HepG2 (cell line): ENCODE measurements around the gene ATIC. TPM values are rescaled to one million over a fixed set of nuclear protein-coding genes. Genes with fewer than 3 reads are reported as not detected.
A peak's percentile ranks its signal among the peaks of the same experiment; 100 is the strongest.

Experiments
- CBX2 ChIP-seq, 2 experiments: fragments of 200-600 bp in 1 of 2; sonication (generic); formaldehyde crosslinking in 1 of 2; IDR thresholded peaks; 2 replicates each; pipeline versions ENCODE4 v1.7.0 to v1.8.1; 2018 to 2022; ENCODE audit warnings: low read depth in 2 of 2, low read length in 1 of 2, mild to moderate bottlenecking in 1 of 2, missing genetic modification reagents in 1 of 2
- ELF3 ChIP-seq: IDR thresholded peaks from 2 replicates; pipeline ENCODE4 v1.6.1; 2016; ENCODE audit warnings: missing genetic modification reagents, missing compliant biosample characterization
- ETV6 ChIP-seq: sonication (generic); formaldehyde crosslinking; conservative IDR thresholded peaks from 2 replicates; pipeline ENCODE4 v1.4.0; 2020; ENCODE audit warnings: missing genetic modification reagents
- FOXC1 ChIP-seq: sonication (generic); formaldehyde crosslinking; IDR thresholded peaks from 2 replicates; pipeline ENCODE4 v1.8.0; 2022; ENCODE audit warnings: mild to moderate bottlenecking, missing genetic modification reagents, borderline replicate concordance
- FOXM1 ChIP-seq: sonication (generic); formaldehyde crosslinking; IDR thresholded peaks from 2 replicates; pipeline ENCODE4 v1.5.0; 2020; ENCODE audit warnings: missing genetic modification reagents
- HDAC1 ChIP-seq: sonication (generic); formaldehyde crosslinking; IDR thresholded peaks from 2 replicates; pipeline ENCODE4 v1.5.1; 2020; ENCODE audit warnings: mild to moderate bottlenecking, missing genetic modification reagents
- MAFG ChIP-seq: sonication (generic); formaldehyde crosslinking; IDR thresholded peaks from 2 replicates; pipeline ENCODE4 v1.5.1; 2020; ENCODE audit warnings: mild to moderate bottlenecking, missing genetic modification reagents
- RCOR2 ChIP-seq: IDR thresholded peaks from 2 replicates; pipeline ENCODE4 v1.6.1; 2016; ENCODE audit warnings: missing biosample characterization, missing genetic modification reagents
- SALL2 ChIP-seq: sonication (generic); formaldehyde crosslinking; IDR thresholded peaks from 2 replicates; pipeline ENCODE4 v1.8.1; 2023; ENCODE audit warnings: mild to moderate bottlenecking, missing genetic modification reagents, inconsistent platforms
- SRSF4 ChIP-seq: fragments of 200-400 bp; formaldehyde crosslinking; IDR thresholded peaks from one replicate; pipeline ENCODE4 v1.6.1; 2018; ENCODE audit warnings: mild to moderate bottlenecking, low read depth, low read length, moderate library complexity; ENCODE audit not compliant: poor library complexity, severe bottlenecking
- TMF1 ChIP-seq: sonication (generic); formaldehyde crosslinking; IDR thresholded peaks from 2 replicates; pipeline ENCODE4 v1.8.1; 2022; ENCODE audit warnings: low read depth, missing genetic modification reagents
- ZNF121 ChIP-seq: sonication (generic); formaldehyde crosslinking; IDR thresholded peaks from 2 replicates; pipeline ENCODE4 v1.5.0; 2020; ENCODE audit warnings: mild to moderate bottlenecking, missing genetic modification reagents
- ZNF383 ChIP-seq: sonication (generic); formaldehyde crosslinking; IDR thresholded peaks from 2 replicates; pipeline ENCODE4 v1.4.0; 2020; ENCODE audit warnings: missing genetic modification reagents, mild to moderate bottlenecking, borderline replicate concordance
- ZNF441 ChIP-seq: sonication (generic); formaldehyde crosslinking; IDR thresholded peaks from 2 replicates; pipeline ENCODE4 v1.7.0; 2021; ENCODE audit warnings: missing genetic modification reagents, borderline replicate concordance
- ZNF468 ChIP-seq: sonication (generic); formaldehyde crosslinking; IDR thresholded peaks from 2 replicates; pipeline ENCODE4 v1.8.0; 2022; ENCODE audit warnings: mild to moderate bottlenecking, moderate library complexity, missing genetic modification reagents
- ZNF569 ChIP-seq: sonication (generic); formaldehyde crosslinking; IDR thresholded peaks from 2 replicates; pipeline ENCODE4 v1.5.0; 2020; ENCODE audit warnings: mild to moderate bottlenecking, missing genetic modification reagents, moderate library complexity, borderline replicate concordance
- ZNF747 ChIP-seq: sonication (generic); formaldehyde crosslinking; IDR thresholded peaks from 2 replicates; pipeline ENCODE4 v1.8.1; 2023; ENCODE audit warnings: missing genetic modification reagents, mild to moderate bottlenecking, borderline replicate concordance
- ZSCAN22 ChIP-seq: sonication (generic); formaldehyde crosslinking; IDR thresholded peaks from 2 replicates; pipeline ENCODE4 v1.4.0; 2020; ENCODE audit warnings: mild to moderate bottlenecking, missing genetic modification reagents
- polyA plus RNA-seq, 8 experiments: library from polyadenylated mRNA; depleted of rRNA in 3 of 8; stranded (reverse) in 7 of 8; unstranded in 1 of 8; fragments of >200 nt; fragmentation: Illumina TruSeq in 4 of 8; extraction: Trizol in 4 of 8; gene quantifications; 2 replicates each; pipeline versions ENCODE4 v1.2.1 to v1.2.3, GENCODE V29; 2011 to 2016; ENCODE audit warnings: low read depth in 4 of 8, missing spikeins in 1 of 8, mixed read lengths in 1 of 8; ENCODE audit not compliant: insufficient read depth in 1 of 8
- total RNA-seq, 5 experiments: library from RNA; depleted of rRNA; stranded (reverse); fragments of >200 nt; fragmentation: Illumina TruSeq; extraction: Trizol; gene quantifications; 2 replicates each; pipeline ENCODE4 v1.2.3, GENCODE V29; 2016; ENCODE audit warnings: low read depth in 1 of 5
- TF ChIP-seq, protein P1 (sequence below): sonication (generic); formaldehyde crosslinking; IDR thresholded peaks from 2 replicates; pipeline ENCODE4 v1.5.1; 2020; ENCODE audit warnings: mild to moderate bottlenecking, missing genetic modification reagents, borderline replicate concordance
- TF ChIP-seq, protein P2 (sequence below): sonication (generic); formaldehyde crosslinking; IDR thresholded peaks from 2 replicates; pipeline ENCODE4 v1.5.0; 2020; ENCODE audit warnings: missing genetic modification reagents, mild to moderate bottlenecking, borderline replicate concordance
- TF ChIP-seq, protein P3 (sequence below): sonication (generic); formaldehyde crosslinking; IDR thresholded peaks from 2 replicates; pipeline ENCODE4 v1.5.0; 2020; ENCODE audit warnings: missing genetic modification reagents, mild to moderate bottlenecking, borderline replicate concordance
- TF ChIP-seq, protein P4 (sequence below): sonication (generic); formaldehyde crosslinking; IDR thresholded peaks from 2 replicates; pipeline ENCODE4 v1.8.0; 2022; ENCODE audit warnings: low read depth, missing genetic modification reagents

ATIC gene
- total and polyA plus RNA-seq, 2 of the 13 experiments (the other 11 are each of a cell fraction or from before 2014, with no cell fraction given), result 89.8 to 146 TPM

DNA sequence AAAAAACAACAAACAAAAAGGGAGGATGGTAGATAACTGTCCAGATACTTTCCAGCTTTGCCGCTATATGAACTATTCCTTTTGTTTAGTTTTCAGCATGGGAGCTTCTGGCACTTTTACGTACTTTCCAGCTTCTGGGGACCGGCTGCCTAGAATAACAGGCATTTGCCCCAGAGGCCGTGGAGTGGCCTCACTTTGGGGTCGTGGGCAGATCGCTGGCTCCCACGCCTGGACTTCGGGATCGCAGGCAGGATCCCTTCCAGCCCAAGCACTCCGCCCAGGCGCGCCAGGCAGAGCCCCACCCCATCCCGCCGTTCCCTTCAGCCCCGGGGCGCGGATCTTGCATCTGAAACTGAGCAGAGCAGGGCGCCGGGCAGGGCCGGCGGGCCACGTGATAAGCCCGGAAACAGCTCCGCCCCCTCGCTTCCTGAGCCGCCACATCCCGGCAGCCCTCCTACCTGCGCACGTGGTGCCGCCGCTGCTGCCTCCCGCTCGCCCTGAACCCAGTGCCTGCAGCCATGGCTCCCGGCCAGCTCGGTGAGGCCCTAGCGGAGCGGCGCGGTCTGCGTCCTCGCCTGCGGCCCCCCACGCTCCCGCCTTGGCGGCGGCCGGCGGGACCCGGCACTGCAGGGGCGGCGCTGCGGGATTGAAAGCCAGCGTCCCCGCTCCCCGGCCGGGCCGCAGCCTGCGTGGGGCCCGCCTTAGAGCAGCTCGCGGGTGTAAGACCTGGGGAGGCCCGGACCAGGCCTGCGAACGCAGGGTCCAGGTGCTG lies at the start of gene ATIC (continued):
- peak; percentile 79; the same call in 1 of the 2 replicates for TF ChIP-seq FOXC1 (CRISPR knock-in tag)
- peak; percentile 88 for TF ChIP-seq ZNF468
- TF ChIP-seq RCOR2 (CRISPR knock-in tag), result no peak
- no peak for TF ChIP-seq MAFG (CRISPR knock-in tag)
- peak; percentile 89 for TF ChIP-seq ZSCAN22 (CRISPR knock-in tag)
- peak; percentile 97 for TF ChIP-seq ZNF441
- peak; percentile 67; the same call in 1 of the 2 replicates for TF ChIP-seq ETV6 (CRISPR knock-in tag)
- TF ChIP-seq SRSF4, result no peak
- no peak; the same call in 1 of the 2 replicates for TF ChIP-seq ZNF383 (CRISPR knock-in tag)
- peak; percentile 96 for TF ChIP-seq ELF3 (CRISPR knock-in tag)
- TF ChIP-seq ZNF747 (CRISPR knock-in tag), result peak; percentile 98
- TF ChIP-seq, protein P1, sequence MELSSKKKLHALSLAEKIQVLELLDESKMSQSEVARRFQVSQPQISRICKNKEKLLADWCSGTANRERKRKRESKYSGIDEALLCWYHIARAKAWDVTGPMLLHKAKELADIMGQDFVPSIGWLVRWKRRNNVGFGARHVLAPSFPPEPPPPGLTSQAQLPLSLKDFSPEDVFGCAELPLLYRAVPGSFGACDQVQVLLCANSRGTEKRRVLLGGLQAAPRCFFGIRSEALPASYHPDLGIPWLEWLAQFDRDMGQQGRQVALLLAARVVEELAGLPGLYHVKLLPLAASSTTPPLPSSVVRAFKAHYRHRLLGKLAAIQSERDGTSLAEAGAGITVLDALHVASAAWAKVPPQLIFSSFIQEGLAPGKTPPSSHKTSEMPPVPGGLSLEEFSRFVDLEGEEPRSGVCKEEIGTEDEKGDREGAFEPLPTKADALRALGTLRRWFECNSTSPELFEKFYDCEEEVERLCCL, result peak; percentile 84
- TF ChIP-seq HDAC1 (CRISPR knock-in tag), result peak; percentile 99
- TF ChIP-seq, protein P2, sequence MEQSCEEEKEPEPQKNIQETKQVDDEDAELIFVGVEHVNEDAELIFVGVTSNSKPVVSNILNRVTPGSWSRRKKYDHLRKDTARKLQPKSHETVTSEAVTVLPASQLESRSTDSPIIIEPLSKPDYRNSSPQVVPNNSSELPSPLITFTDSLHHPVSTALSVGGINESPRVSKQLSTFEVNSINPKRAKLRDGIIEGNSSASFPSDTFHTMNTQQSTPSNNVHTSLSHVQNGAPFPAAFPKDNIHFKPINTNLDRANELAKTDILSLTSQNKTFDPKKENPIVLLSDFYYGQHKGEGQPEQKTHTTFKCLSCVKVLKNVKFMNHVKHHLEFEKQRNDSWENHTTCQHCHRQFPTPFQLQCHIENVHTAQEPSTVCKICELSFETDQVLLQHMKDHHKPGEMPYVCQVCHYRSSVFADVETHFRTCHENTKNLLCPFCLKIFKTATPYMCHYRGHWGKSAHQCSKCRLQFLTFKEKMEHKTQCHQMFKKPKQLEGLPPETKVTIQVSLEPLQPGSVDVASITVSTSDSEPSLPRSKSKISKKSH, result peak; percentile 85; the same call in 1 of the 2 replicates
- peak; percentile 83; the same call in 1 of the 2 replicates for TF ChIP-seq ZNF121 (CRISPR knock-in tag)
- peak; percentile 95 for TF ChIP-seq SALL2 (CRISPR knock-in tag)
- TF ChIP-seq ZNF569 (CRISPR knock-in tag), result no peak
- TF ChIP-seq, protein P3, sequence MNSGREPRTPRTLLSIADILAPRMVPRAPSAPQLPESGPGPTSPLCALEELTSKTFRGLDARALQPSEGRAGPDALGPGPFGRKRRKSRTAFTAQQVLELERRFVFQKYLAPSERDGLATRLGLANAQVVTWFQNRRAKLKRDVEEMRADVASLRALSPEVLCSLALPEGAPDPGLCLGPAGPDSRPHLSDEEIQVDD, result peak; percentile 52; the same call in 1 of the 2 replicates
- TF ChIP-seq TMF1 (CRISPR knock-in tag), result peak; percentile 94; the same call in 1 of the 2 replicates
- TF ChIP-seq FOXM1, result peak; percentile 76; the same call in 1 of the 2 replicates
- TF ChIP-seq CBX2 (IDR thresholded peaks at IDR 0.05; ENCODE audit: low read depth, low read length), result no peak
- TF ChIP-seq CBX2 (CRISPR knock-in tag; IDR thresholded peaks at IDR 0.05; ENCODE audit: low read depth), result no peak
- TF ChIP-seq, protein P4, sequence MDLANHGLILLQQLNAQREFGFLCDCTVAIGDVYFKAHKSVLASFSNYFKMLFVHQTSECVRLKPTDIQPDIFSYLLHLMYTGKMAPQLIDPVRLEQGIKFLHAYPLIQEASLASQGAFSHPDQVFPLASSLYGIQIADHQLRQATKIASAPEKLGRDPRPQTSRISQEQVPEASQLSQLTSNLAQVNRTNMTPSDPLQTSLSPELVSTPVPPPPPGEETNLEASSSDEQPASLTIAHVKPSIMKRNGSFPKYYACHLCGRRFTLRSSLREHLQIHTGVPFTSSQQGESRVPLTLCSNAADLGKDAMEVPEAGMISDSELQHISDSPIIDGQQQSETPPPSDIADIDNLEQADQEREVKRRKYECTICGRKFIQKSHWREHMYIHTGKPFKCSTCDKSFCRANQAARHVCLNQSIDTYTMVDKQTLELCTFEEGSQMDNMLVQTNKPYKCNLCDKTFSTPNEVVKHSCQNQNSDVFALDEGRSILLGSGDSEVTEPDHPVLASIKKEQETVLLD (CRISPR knock-in tag), result peak; percentile 90; the same call in 1 of the 2 replicates
